CD4-positive, alpha-beta T cell treated with Interferon gamma for 1 hour (primary cell): Measurements from ENCODE around the gene PPP1R12A.

Experiments
- DNase-seq: peaks from one replicate; pipeline ENCODE4 v3.0.0-alpha.2; 2020

The PPP1R12A gene

GRCh38 chr12:79766705-79767464, 168.0 kb downstream of the PPP1R12A start:
- no peak for DNase-seq

GRCh38 chr12:79765157-79765556, 169.7 kb downstream of the PPP1R12A start:
- DNase-seq = no peak

- DNase-seq = no peak
Measured at GRCh38 chr12:79764641-79765040, 170.3 kb downstream of the PPP1R12A start.

GRCh38 chr12:79763766-79764452, 171.0 kb downstream of the PPP1R12A start:
- no peak for DNase-seq

GRCh38 chr12:79761341-79761740, 173.6 kb downstream of the PPP1R12A start:
- no peak for DNase-seq

GRCh38 chr12:79747274-79747673, 187.6 kb downstream of the PPP1R12A start:
- DNase-seq = no peak

- DNase-seq = no peak
Measured at GRCh38 chr12:79737875-79738718, 196.8 kb downstream of the PPP1R12A start.

GRCh38 chr12:79732638-79733037, 202.3 kb downstream of the PPP1R12A start:
- no peak for DNase-seq

GRCh38 chr12:79725987-79726386, 208.9 kb downstream of the PPP1R12A start:
- no peak for DNase-seq
